PC-9 (cell line): ENCODE data around the gene BRIX1.

Experiments used
- EZH2 ChIP-seq: fragments of 200-600 bp; sonication (generic); IDR thresholded peaks from 2 replicates; pipeline ENCODE4 v1.8.0; 2017; ENCODE audit warnings: antibody characterized with exemption, low read depth
- TF ChIP-seq, protein P1 (sequence below): fragments of 200-600 bp; sonication (generic); conservative IDR thresholded peaks from 2 replicates; pipeline ENCODE4 v1.6.1; 2017; ENCODE audit warnings: mixed run types, antibody characterized with exemption, mild to moderate bottlenecking, moderate library complexity

DNA sequence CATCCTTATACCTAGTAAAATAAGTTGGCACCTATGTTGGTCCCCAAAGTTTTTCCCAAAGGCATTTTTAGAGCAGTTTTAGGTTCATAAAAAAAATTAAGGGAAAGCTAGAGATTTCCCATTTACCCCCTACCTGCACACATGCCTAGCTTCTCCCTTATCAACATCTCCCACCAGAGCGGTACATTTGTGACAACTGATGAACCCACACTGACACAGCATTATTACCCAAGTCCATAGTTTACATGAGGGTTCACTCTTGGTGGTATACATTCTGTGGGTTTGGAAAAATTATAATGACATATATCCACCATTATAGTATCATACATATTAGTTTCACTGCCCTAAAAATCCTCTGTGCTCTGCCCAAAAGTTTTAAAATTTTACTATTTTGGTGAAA is 12.3 kb upstream of the BRIX1 start:
- TF ChIP-seq, protein P1, sequence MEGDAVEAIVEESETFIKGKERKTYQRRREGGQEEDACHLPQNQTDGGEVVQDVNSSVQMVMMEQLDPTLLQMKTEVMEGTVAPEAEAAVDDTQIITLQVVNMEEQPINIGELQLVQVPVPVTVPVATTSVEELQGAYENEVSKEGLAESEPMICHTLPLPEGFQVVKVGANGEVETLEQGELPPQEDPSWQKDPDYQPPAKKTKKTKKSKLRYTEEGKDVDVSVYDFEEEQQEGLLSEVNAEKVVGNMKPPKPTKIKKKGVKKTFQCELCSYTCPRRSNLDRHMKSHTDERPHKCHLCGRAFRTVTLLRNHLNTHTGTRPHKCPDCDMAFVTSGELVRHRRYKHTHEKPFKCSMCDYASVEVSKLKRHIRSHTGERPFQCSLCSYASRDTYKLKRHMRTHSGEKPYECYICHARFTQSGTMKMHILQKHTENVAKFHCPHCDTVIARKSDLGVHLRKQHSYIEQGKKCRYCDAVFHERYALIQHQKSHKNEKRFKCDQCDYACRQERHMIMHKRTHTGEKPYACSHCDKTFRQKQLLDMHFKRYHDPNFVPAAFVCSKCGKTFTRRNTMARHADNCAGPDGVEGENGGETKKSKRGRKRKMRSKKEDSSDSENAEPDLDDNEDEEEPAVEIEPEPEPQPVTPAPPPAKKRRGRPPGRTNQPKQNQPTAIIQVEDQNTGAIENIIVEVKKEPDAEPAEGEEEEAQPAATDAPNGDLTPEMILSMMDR, result no peak
- TF ChIP-seq EZH2, result no peak
